ENCODE data around the gene SLC8A1.

The SLC8A1 gene

DNA sequence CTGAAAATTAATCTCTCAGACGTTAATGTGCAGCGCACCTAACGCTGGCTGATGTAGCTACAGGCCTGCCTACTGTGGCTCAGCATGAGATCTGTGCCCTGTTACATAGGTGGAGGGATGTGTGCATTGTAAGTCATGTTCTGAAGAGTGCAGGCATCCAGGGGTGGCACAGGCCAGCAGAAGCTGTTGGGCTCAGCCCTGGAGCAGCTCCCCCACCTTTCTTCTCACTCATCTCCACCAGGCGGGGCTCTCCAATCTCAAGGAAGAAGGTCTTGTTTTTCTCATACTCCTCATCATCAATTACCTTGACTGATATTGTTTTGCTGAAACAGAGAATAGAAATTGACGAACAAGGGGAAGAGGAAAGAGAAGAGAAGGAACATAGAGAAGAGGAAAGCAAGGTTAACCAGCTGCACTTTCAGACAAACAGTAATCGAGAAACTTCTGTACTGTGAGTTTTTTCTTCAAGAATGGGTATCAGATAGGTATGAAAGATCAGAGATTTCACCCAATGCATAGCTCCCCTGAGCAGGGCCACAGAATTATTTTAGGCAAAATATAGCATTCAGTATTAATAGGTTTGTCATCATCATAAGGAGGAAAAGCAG, 273.6 kb downstream of the SLC8A1 start:
- H3K27me3 ChIP-seq, result no peaks in the 10 kb centered on the region
- H3K27ac ChIP-seq, result no peak overlapping the region
- H3K4me1 ChIP-seq (ENCODE audit: control insufficient read depth in 1 of 2, insufficient read depth in 1 of 2, low read depth in 1 of 2, low read length in 1 of 2), result peaks cover 16 to 21% of the 10 kb centered on the region in 2 experiments
- no peaks in the 10 kb centered on the region for H3K9me3 ChIP-seq
- no peak overlapping the region for H3K4me3 ChIP-seq (ENCODE audit: low read depth in 1 of 2, low read length in 1 of 2)
- TF ChIP-seq, protein P1, sequence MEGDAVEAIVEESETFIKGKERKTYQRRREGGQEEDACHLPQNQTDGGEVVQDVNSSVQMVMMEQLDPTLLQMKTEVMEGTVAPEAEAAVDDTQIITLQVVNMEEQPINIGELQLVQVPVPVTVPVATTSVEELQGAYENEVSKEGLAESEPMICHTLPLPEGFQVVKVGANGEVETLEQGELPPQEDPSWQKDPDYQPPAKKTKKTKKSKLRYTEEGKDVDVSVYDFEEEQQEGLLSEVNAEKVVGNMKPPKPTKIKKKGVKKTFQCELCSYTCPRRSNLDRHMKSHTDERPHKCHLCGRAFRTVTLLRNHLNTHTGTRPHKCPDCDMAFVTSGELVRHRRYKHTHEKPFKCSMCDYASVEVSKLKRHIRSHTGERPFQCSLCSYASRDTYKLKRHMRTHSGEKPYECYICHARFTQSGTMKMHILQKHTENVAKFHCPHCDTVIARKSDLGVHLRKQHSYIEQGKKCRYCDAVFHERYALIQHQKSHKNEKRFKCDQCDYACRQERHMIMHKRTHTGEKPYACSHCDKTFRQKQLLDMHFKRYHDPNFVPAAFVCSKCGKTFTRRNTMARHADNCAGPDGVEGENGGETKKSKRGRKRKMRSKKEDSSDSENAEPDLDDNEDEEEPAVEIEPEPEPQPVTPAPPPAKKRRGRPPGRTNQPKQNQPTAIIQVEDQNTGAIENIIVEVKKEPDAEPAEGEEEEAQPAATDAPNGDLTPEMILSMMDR (IDR thresholded peaks at IDR 0.05), result no peak
- H3K36me3 ChIP-seq, result no peaks in the 10 kb centered on the region

DNA sequence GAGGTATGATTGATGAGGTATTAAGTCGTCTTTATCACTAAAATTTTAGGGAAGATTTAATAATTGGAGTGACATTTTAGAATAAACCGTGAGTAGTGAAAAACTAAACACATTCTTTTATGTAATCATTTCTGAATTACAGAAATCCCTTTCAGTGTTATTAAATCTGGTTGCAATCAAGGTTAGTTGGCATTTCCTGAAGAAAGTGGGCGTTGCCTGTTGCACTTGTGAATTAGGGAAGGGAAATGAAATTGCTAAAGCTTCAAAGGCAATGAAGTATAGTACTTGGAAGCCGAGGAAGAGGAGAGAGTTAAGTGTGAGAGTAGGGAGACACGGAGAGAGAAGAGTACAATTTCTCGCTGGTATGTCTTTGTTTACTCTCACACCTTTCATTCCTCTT, 274.5 kb downstream of the SLC8A1 start:
- TF ChIP-seq, protein P1 (IDR thresholded peaks at IDR 0.05), result no peak
- no peaks in the 10 kb centered on the region for H3K9me3 ChIP-seq
- peaks cover 16 to 21% of the 10 kb centered on the region in 2 experiments for H3K4me1 ChIP-seq (ENCODE audit: control insufficient read depth in 1 of 2, insufficient read depth in 1 of 2, low read depth in 1 of 2, low read length in 1 of 2)
- H3K36me3 ChIP-seq, result no peaks in the 10 kb centered on the region
- H3K4me3 ChIP-seq (ENCODE audit: low read depth in 1 of 2, low read length in 1 of 2), result no peak overlapping the region
- no peaks in the 10 kb centered on the region for H3K27me3 ChIP-seq
- H3K27ac ChIP-seq, result no peak overlapping the region

DNA sequence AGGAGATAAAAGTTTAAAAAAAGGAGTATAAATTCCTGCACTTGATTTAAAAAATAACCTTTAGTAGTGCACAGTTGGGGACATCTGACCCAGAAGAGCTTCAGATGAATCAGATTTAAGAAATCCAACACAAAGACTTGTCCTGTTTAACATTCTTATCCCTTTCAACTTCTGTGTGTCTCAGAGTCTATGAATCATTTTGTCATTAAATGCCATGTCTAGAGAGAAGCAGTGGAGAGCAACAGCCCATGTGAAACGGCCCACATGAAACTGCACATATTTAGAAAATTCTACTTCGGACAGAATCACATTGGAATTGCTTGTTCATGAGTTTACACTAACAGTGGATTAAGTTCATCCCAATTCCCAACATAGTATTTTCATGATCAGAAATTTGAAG, 278.6 kb downstream of the SLC8A1 start:
- Histone ChIP-seq H3K4me3 (ENCODE audit: low read depth in 1 of 2, low read length in 1 of 2) (no peak overlapping the region), H3K27ac (no peak overlapping the region), H3K27me3 (no peaks in the 10 kb centered on the region), H3K36me3 (no peaks in the 10 kb centered on the region), H3K9me3 (no peaks in the 10 kb centered on the region), H3K4me1 (ENCODE audit: control insufficient read depth in 1 of 2, insufficient read depth in 1 of 2, low read depth in 1 of 2, low read length in 1 of 2) (peaks cover 10 to 11% of the 10 kb centered on the region in 2 experiments)
- TF ChIP-seq, protein P1 (IDR thresholded peaks at IDR 0.05), result no peak

DNA sequence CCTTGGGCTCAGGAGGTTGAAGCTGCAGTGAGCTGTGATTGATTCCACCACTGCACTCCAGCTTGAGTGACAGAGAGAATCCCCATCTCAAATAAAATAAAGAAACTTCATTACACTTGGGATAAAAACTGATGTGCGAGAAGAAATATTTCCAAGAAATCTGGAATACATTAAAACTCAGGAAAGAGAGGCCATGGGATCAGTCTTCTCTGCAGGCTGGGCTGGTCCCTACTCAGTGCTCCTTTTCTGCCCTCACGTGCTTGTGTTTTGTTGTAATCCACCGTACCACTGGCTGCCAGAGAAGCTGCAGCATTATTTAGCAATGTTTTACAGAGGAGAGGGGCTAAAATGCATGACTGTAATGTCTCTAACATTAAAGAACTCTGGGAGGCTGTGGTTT, 282.0 kb downstream of the SLC8A1 start:
- Histone ChIP-seq H3K4me3 (ENCODE audit: low read depth in 1 of 2, low read length in 1 of 2) (no peak overlapping the region), H3K4me1 (ENCODE audit: control insufficient read depth in 1 of 2, insufficient read depth in 1 of 2, low read depth in 1 of 2, low read length in 1 of 2) (peaks cover 0 to 1% of the 10 kb centered on the region in 2 experiments), H3K27ac (no peak overlapping the region), H3K27me3 (no peaks in the 10 kb centered on the region), H3K9me3 (no peaks in the 10 kb centered on the region), H3K36me3 (no peaks in the 10 kb centered on the region)
- TF ChIP-seq, protein P1 (IDR thresholded peaks at IDR 0.05), result no peak

DNA sequence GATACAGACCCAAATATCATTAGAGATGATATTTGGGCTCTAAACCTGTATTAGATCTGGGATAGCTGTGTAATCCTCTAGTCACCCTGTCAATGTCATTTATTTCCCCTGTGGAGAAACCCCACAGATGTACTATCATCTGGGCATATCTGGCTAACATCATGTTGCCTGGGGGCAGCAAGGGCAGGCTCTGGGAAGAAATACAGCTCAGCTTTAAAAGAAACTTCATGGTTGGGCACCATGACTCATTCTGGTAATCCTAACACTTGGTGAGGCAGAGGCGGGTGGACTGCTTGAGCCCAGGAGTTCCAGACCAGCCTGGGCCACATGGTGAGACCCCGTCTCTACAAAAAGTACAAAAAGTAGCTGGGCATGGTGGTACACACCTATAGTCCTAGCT, 282.5 kb downstream of the SLC8A1 start:
- Histone ChIP-seq H3K4me3 (ENCODE audit: low read depth in 1 of 2, low read length in 1 of 2) (no peak overlapping the region), H3K27ac (no peak overlapping the region), H3K9me3 (no peaks in the 10 kb centered on the region), H3K27me3 (no peaks in the 10 kb centered on the region), H3K4me1 (ENCODE audit: control insufficient read depth in 1 of 2, insufficient read depth in 1 of 2, low read depth in 1 of 2, low read length in 1 of 2) (peaks cover 0 to 6% of the 10 kb centered on the region in 2 experiments), H3K36me3 (no peaks in the 10 kb centered on the region)
- TF ChIP-seq, protein P1 (IDR thresholded peaks at IDR 0.05), result no peak
